PC-3 (cell line): ENCODE results near the gene SUSD2.

Experiments used
- CTCF ChIP-seq: fragments of 300-600 bp; sonication (generic); conservative IDR thresholded peaks from 2 replicates; pipeline ENCODE4 v1.5.1; 2017; ENCODE audit warnings: antibody characterized with exemption, low read depth, mild to moderate bottlenecking, low read length
- EZH2phosphoT487 ChIP-seq: fragments of 300-600 bp; sonication (generic); IDR thresholded peaks from 2 replicates; pipeline ENCODE4 v1.6.1; 2018; ENCODE audit warnings: mild to moderate bottlenecking, antibody characterized with exemption, low read length, borderline replicate concordance

- TF ChIP-seq CTCF (no peak), EZH2phosphoT487 (no peak)
These were observed 2.9 kb downstream of the SUSD2 start for GRCh38 chr22:24184057-24184798.
